GM21723 (cell line): ENCODE data around the gene DNAH17.

ENCODE experiments used
- ATAC-seq: cut with Tn5 transposase; IDR thresholded peaks from one replicate; pipeline ENCODE4 v1.9.1; 2021; ENCODE audit warnings: mild to moderate bottlenecking, moderate library complexity; ENCODE audit not compliant: unreplicated experiment

DNAH17 gene

GRCh38 chr17:78460951-78461798 is 116.0 kb downstream of the DNAH17 start:
- no peak for ATAC-seq

- no peak for ATAC-seq
These were observed 117.0 kb downstream of the DNAH17 start for GRCh38 chr17:78460176-78460675.

GRCh38 chr17:78459696-78460095 is 117.5 kb downstream of the DNAH17 start:
- ATAC-seq, result no peak

GRCh38 chr17:78458736-78459335 is 118.4 kb downstream of the DNAH17 start:
- ATAC-seq, result no peak

- no peak for ATAC-seq
These were observed 119.1 kb downstream of the DNAH17 start for GRCh38 chr17:78458091-78458490.

GRCh38 chr17:78454346-78454745 is 122.8 kb downstream of the DNAH17 start:
- no peak for ATAC-seq

GRCh38 chr17:78451753-78452152 is 125.4 kb downstream of the DNAH17 start:
- ATAC-seq, result no peak

GRCh38 chr17:78450696-78451345 is 126.4 kb downstream of the DNAH17 start:
- ATAC-seq, result no peak

- no peak for ATAC-seq
These were observed 127.1 kb downstream of the DNAH17 start for GRCh38 chr17:78449983-78450595.

- ATAC-seq, result no peak
These were observed 128.7 kb downstream of the DNAH17 start for GRCh38 chr17:78448356-78448993.

- ATAC-seq, result no peak
These were observed 130.4 kb downstream of the DNAH17 start for GRCh38 chr17:78446833-78447232.

GRCh38 chr17:78444392-78444791 is 132.8 kb downstream of the DNAH17 start:
- no peak for ATAC-seq

- ATAC-seq, result no peak
These were observed 134.5 kb downstream of the DNAH17 start for GRCh38 chr17:78442648-78443218.

- no peak for ATAC-seq
These were observed 135.8 kb downstream of the DNAH17 start for GRCh38 chr17:78441271-78441971.

GRCh38 chr17:78438694-78439325 is 138.4 kb downstream of the DNAH17 start:
- ATAC-seq, result no peak

GRCh38 chr17:78438271-78438691 is 138.9 kb downstream of the DNAH17 start:
- no peak for ATAC-seq

- ATAC-seq, result no peak
These were observed 139.6 kb downstream of the DNAH17 start for GRCh38 chr17:78437508-78438169.

GRCh38 chr17:78435330-78436005 is 141.7 kb downstream of the DNAH17 start:
- ATAC-seq, result no peak
